Upper lobe of left lung (tissue), 4 donors: Measurements from ENCODE around the gene TEF.

ENCODE experiments used
- CTCF ChIP-seq, 6 experiments: fragments of 450-650 bp in 4 of 6; fragments of 200-600 bp in 2 of 6; sonication (generic) in 2 of 6; IDR thresholded peaks; one replicate each; pipeline ENCODE4 v1.5.1; 2016 to 2019; ENCODE audit warnings: antibody characterized with exemption in 6 of 6
- POLR2AphosphoS5 ChIP-seq, 2 donors: sonication (generic); formaldehyde crosslinking; IDR thresholded peaks; one replicate each; pipeline ENCODE4 v1.5.1; 2017; ENCODE audit warnings: antibody characterized with exemption in 2 of 2

GRCh38 chr22:41448189-41448808 lies 66.6 kb downstream of the TEF start:
- TF ChIP-seq CTCF (IDR thresholded peaks at IDR 0.05) (no peak), POLR2AphosphoS5 (IDR thresholded peaks at IDR 0.05) (peak; percentile 85 to 97)
